ENCODE results near the gene GNG2.

DNA sequence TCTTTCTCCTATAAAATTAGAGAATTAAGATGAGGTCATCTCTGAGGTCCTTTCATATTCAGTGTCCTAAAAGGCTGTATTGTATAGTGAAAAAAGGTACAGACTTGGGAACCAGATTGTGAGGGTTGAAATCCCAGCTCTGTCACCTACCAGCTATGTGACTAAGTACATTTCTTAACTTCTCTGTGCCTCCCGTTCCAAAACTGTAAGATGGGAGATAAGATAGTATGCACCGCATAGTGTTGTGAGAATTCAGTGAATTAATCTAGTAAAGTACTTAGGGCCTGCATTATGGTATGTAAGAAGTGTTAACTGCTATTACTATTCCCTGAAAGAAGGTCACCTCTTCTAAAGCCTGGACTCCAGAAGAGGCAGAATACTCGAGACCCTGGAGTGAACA lies 60.6 kb downstream of the GNG2 start:
- TF ChIP-seq, protein P1, sequence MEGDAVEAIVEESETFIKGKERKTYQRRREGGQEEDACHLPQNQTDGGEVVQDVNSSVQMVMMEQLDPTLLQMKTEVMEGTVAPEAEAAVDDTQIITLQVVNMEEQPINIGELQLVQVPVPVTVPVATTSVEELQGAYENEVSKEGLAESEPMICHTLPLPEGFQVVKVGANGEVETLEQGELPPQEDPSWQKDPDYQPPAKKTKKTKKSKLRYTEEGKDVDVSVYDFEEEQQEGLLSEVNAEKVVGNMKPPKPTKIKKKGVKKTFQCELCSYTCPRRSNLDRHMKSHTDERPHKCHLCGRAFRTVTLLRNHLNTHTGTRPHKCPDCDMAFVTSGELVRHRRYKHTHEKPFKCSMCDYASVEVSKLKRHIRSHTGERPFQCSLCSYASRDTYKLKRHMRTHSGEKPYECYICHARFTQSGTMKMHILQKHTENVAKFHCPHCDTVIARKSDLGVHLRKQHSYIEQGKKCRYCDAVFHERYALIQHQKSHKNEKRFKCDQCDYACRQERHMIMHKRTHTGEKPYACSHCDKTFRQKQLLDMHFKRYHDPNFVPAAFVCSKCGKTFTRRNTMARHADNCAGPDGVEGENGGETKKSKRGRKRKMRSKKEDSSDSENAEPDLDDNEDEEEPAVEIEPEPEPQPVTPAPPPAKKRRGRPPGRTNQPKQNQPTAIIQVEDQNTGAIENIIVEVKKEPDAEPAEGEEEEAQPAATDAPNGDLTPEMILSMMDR (tag by site-specific recombination; IDR thresholded peaks at IDR 0.05), result no peak
- TF ChIP-seq ZNF366 (tag by site-specific recombination; conservative IDR thresholded peaks at IDR 0.05), result no peak
